ENCODE results near the gene DCLRE1A.
"Not testable (repeated sequence)": the region's sequence is repeated elsewhere in the genome, so short reads cannot be mapped to it uniquely, and the experiment has no call there.

Gene DCLRE1A

GRCh38 chr10:113857210-113857609 is 3.3 kb upstream of the DCLRE1A start:
- DNase-seq = no peak

- no peak for DNase-seq
Measured at GRCh38 chr10:113856563-113856962, 2.7 kb upstream of the DCLRE1A start.

GRCh38 chr10:113854761-113855588 is 1.1 kb upstream of the DCLRE1A start:
- peak; percentile 51 for DNase-seq

GRCh38 chr10:113853578-113854012 is 287 bp downstream of the DCLRE1A start:
- DNase-seq = peak; percentile 17

- DNase-seq = no peak
Measured at GRCh38 chr10:113849946-113850345, 3.9 kb downstream of the DCLRE1A start.

GRCh38 chr10:113849140-113849803 is 4.6 kb downstream of the DCLRE1A start:
- no peak for DNase-seq

- DNase-seq = no peak
Measured at GRCh38 chr10:113846036-113846435, 7.8 kb downstream of the DCLRE1A start.

GRCh38 chr10:113843972-113844485 is 9.9 kb downstream of the DCLRE1A start:
- DNase-seq = no peak

- no peak for DNase-seq
Measured at GRCh38 chr10:113842171-113842570, 11.7 kb downstream of the DCLRE1A start.

- not testable (repeated sequence) for DNase-seq
Measured at GRCh38 chr10:113828567-113828966, 25.3 kb downstream of the DCLRE1A start.

- no peak for DNase-seq
Measured at GRCh38 chr10:113825791-113826190, 28.1 kb downstream of the DCLRE1A start.

- DNase-seq = no peak
Measured at GRCh38 chr10:113823389-113823788, 30.5 kb downstream of the DCLRE1A start.

- DNase-seq = no peak
Measured at GRCh38 chr10:113822174-113822573, 31.7 kb downstream of the DCLRE1A start.

GRCh38 chr10:113821306-113821705 is 32.6 kb downstream of the DCLRE1A start:
- not testable (repeated sequence) for DNase-seq

GRCh38 chr10:113820507-113820906 is 33.4 kb downstream of the DCLRE1A start:
- DNase-seq = no peak

GRCh38 chr10:113819989-113820388 is 33.9 kb downstream of the DCLRE1A start:
- DNase-seq = no peak

GRCh38 chr10:113814700-113815099 is 39.2 kb downstream of the DCLRE1A start:
- DNase-seq = not testable (repeated sequence)

GRCh38 chr10:113808168-113808567 is 45.7 kb downstream of the DCLRE1A start:
- DNase-seq = no peak

GRCh38 chr10:113806503-113806902 is 47.4 kb downstream of the DCLRE1A start:
- no peak for DNase-seq

GRCh38 chr10:113802997-113803396 is 50.9 kb downstream of the DCLRE1A start:
- DNase-seq = no peak

GRCh38 chr10:113801569-113801968 is 52.3 kb downstream of the DCLRE1A start:
- no peak for DNase-seq

GRCh38 chr10:113791691-113792090 is 62.2 kb downstream of the DCLRE1A start:
- DNase-seq = no peak

GRCh38 chr10:113788604-113789083 is 65.2 kb downstream of the DCLRE1A start:
- DNase-seq = no peak

Data from NCI-H345 (cell line).